Neuronal stem cell (in vitro differentiated cells): ENCODE results near the gene FCHSD2.
A peak's percentile ranks its signal among the peaks of the same experiment; 100 is the strongest.

Experiments
- DNase-seq: peaks from one replicate; pipeline ENCODE4 v3.0.0-alpha.2; 2013; ENCODE audit warnings: low spot score
- H2AFZ ChIP-seq: one replicate; pipeline ENCODE4 v1.6.1; 2013; ENCODE audit warnings: mild to moderate bottlenecking, low read length, inconsistent platforms
- H2AK5ac ChIP-seq: 2 replicates; pipeline ENCODE4 v1.6.1; 2013; ENCODE audit warnings: low read depth, mild to moderate bottlenecking, inconsistent platforms, low read length, moderate library complexity, mixed read lengths
- H2BK120ac ChIP-seq: 2 replicates; pipeline ENCODE4 v1.6.1; 2013; ENCODE audit warnings: low read depth, mild to moderate bottlenecking, inconsistent platforms, low read length, moderate library complexity, mixed read lengths
- H2BK12ac ChIP-seq: one replicate; pipeline ENCODE4 v1.6.1; 2013; ENCODE audit warnings: low read length, inconsistent platforms
- H2BK15ac ChIP-seq: 2 replicates; pipeline ENCODE4 v1.6.1; 2013; ENCODE audit warnings: mild to moderate bottlenecking, low read length, inconsistent platforms, mixed read lengths
- H2BK5ac ChIP-seq: one replicate; pipeline ENCODE4 v1.6.1; 2013; ENCODE audit warnings: inconsistent platforms, mild to moderate bottlenecking, low read length, moderate library complexity
- H3K14ac ChIP-seq: one replicate; pipeline ENCODE4 v1.6.1; 2013; ENCODE audit warnings: low read length, inconsistent platforms
- H3K18ac ChIP-seq: 2 replicates; pipeline ENCODE4 v1.6.1; 2013; ENCODE audit warnings: low read length, inconsistent platforms
- H3K23ac ChIP-seq: 2 replicates; pipeline ENCODE4 v1.6.1; 2013; ENCODE audit warnings: low read depth, mild to moderate bottlenecking, mixed read lengths, low read length, inconsistent platforms; ENCODE audit not compliant: poor library complexity
- H3K27ac ChIP-seq: replicated peaks from 3 replicates; pipeline ENCODE4 v1.5.1; 2013; ENCODE audit warnings: low read length, inconsistent platforms
- H3K27me3 ChIP-seq, 3 experiments: 2 replicates each; pipeline ENCODE4 v1.6.1; 2013; ENCODE audit warnings: low read length in 3 of 3, mild to moderate bottlenecking in 2 of 3, inconsistent platforms in 1 of 3, low read depth in 1 of 3, mixed read lengths in 1 of 3, moderate library complexity in 1 of 3; ENCODE audit not compliant: control insufficient read depth in 3 of 3, insufficient read depth in 3 of 3
- H3K36me3 ChIP-seq, 2 donors: replicated peaks in 1 of 2; 2 replicates each; pipeline ENCODE4 v1.6.1; 2013; ENCODE audit warnings: low read length in 2 of 2; ENCODE audit not compliant: control insufficient read depth in 2 of 2, insufficient read depth in 2 of 2
- H3K4ac ChIP-seq: 2 replicates; pipeline ENCODE4 v1.6.1; 2013; ENCODE audit warnings: inconsistent platforms, mild to moderate bottlenecking, low read length, moderate library complexity
- H3K4me1 ChIP-seq, 2 donors: 1 replicate in 1 of 2; 2 replicates in 1 of 2; pipeline ENCODE4 v1.6.1; 2013; ENCODE audit warnings: low read length in 2 of 2, low read depth in 1 of 2; ENCODE audit not compliant: control insufficient read depth in 2 of 2, insufficient read depth in 1 of 2
- H3K4me2 ChIP-seq: one replicate; pipeline ENCODE4 v1.6.1; 2013; ENCODE audit warnings: mild to moderate bottlenecking, low read length, inconsistent platforms; ENCODE audit not compliant: insufficient read depth, poor library complexity, severe bottlenecking
- H3K4me3 ChIP-seq, 2 donors: 2 replicates each; pipeline ENCODE4 v1.5.1; 2013; ENCODE audit warnings: low read length in 2 of 2, mild to moderate bottlenecking in 2 of 2, inconsistent platforms in 1 of 2, moderate library complexity in 1 of 2
- H3K79me1 ChIP-seq: one replicate; pipeline ENCODE4 v1.6.1; 2013; ENCODE audit warnings: low read depth, mild to moderate bottlenecking, inconsistent platforms, low read length, moderate library complexity
- H3K9ac ChIP-seq: one replicate; pipeline ENCODE4 v1.6.1; 2013; ENCODE audit warnings: mild to moderate bottlenecking, low read depth, low read length, inconsistent platforms; ENCODE audit not compliant: poor library complexity
- H3K9me3 ChIP-seq, 2 donors: replicated peaks in 1 of 2; 2 replicates each; pipeline versions ENCODE3 to v1.6.1; 2013; ENCODE audit warnings: low read length in 2 of 2, mild to moderate bottlenecking in 2 of 2, inconsistent platforms in 1 of 2, low read depth in 1 of 2, mixed read lengths in 1 of 2, moderate library complexity in 1 of 2; ENCODE audit not compliant: control insufficient read depth in 2 of 2, insufficient read depth in 1 of 2
- H4K8ac ChIP-seq: one replicate; pipeline ENCODE4 v1.6.1; 2013; ENCODE audit warnings: low read depth, mild to moderate bottlenecking, inconsistent platforms, low read length, moderate library complexity
- H4K91ac ChIP-seq: one replicate; pipeline ENCODE4 v1.6.1; 2013; ENCODE audit warnings: low read length, low read depth, mild to moderate bottlenecking, inconsistent platforms; ENCODE audit not compliant: poor library complexity
- whole genome bisulfite sequencing, 2 donors: extraction: QIAGEN DNeasy Blood & Tissue Kit; methylation state at CpG; one replicate each; pipeline ENCODE4 v1.1.7; 2013; ENCODE audit warnings: missing lambda C conversion rate in 2 of 2, mixed read lengths in 1 of 2; ENCODE audit not compliant: insufficient read length in 2 of 2, insufficient replicate concordance in 1 of 2; ENCODE audit errors: extremely low coverage in 2 of 2; 5-methylcytosine and 5-hydroxymethylcytosine counted together

The FCHSD2 gene

GRCh38 chr11:73189315-73189714, 47.2 kb upstream of the FCHSD2 start:
- Histone ChIP-seq H4K91ac (no peak overlapping the region), H3K23ac (no peak overlapping the region), H3K4me2 (no peak overlapping the region), H4K8ac (no peak overlapping the region), H3K36me3 (no peaks in the 10 kb centered on the region), H2BK5ac (no peak overlapping the region), H2BK15ac (no peak overlapping the region), H3K4me3 (no peak overlapping the region), H3K79me1 (no peaks in the 10 kb centered on the region), H2AFZ (no peak overlapping the region), H3K4ac (no peak overlapping the region), H3K18ac (no peak overlapping the region), H2BK120ac (no peak overlapping the region), H2BK12ac (no peak overlapping the region), H3K4me1 (peaks cover 3 to 9% of the 10 kb centered on the region in 2 donors), H3K9me3 (no peaks in the 10 kb centered on the region), H3K9ac (no peak overlapping the region), H2AK5ac (no peak overlapping the region), H3K27ac (no peak overlapping the region), H3K14ac (no peak overlapping the region), H3K27me3 (peaks cover 0 to 35% (median 0%) of the 10 kb centered on the region in 3 experiments)
- DNase-seq, result no peak
- WGBS, 2 donors, result no CpG with 5 or more reads among the region's 8 CpGs

- H3K36me3 ChIP-seq, result no peaks in the 10 kb centered on the region
- no peak overlapping the region for H2AFZ ChIP-seq
- H2BK120ac ChIP-seq, result no peak overlapping the region
- H3K4me2 ChIP-seq, result no peak overlapping the region
- H4K8ac ChIP-seq, result no peak overlapping the region
- peak overlapping the region; percentile 36 for H3K18ac ChIP-seq
- WGBS, 2 donors, result no CpG with 5 or more reads among the region's 4 CpGs
- peaks cover 3 to 9% of the 10 kb centered on the region in 2 donors for H3K4me1 ChIP-seq
- no peak overlapping the region for H3K4ac ChIP-seq
- H3K9me3 ChIP-seq, result no peaks in the 10 kb centered on the region
- H3K9ac ChIP-seq, result no peak overlapping the region
- H2AK5ac ChIP-seq, result peak overlapping the region; percentile 17
- H3K27me3 ChIP-seq, result peaks cover 0 to 30% (median 0%) of the 10 kb centered on the region in 3 experiments
- H3K14ac ChIP-seq, result no peak overlapping the region
- no peak overlapping the region for H3K27ac ChIP-seq
- no peaks in the 10 kb centered on the region for H3K79me1 ChIP-seq
- H3K4me3 ChIP-seq, result no peak overlapping the region
- H2BK5ac ChIP-seq, result no peak overlapping the region
- no peak overlapping the region for H4K91ac ChIP-seq
- H2BK12ac ChIP-seq, result no peak overlapping the region
- no peak for DNase-seq
- no peak overlapping the region for H3K23ac ChIP-seq
- H2BK15ac ChIP-seq, result no peak overlapping the region
These were observed 46.2 kb upstream of the FCHSD2 start for GRCh38 chr11:73188301-73188700.

- no peak overlapping the region for H3K4ac ChIP-seq
- H2AFZ ChIP-seq, result no peak overlapping the region
- H3K79me1 ChIP-seq, result no peaks in the 10 kb centered on the region
- peak overlapping the region; percentile 31 for H2BK12ac ChIP-seq
- H4K91ac ChIP-seq, result peak overlapping the region; percentile 44
- no peaks in the 10 kb centered on the region for H3K9me3 ChIP-seq
- no peaks in the 10 kb centered on the region for H3K36me3 ChIP-seq
- H3K27ac ChIP-seq, result no peak overlapping the region
- peaks cover 0 to 29% (median 0%) of the 10 kb centered on the region in 3 experiments for H3K27me3 ChIP-seq
- no peak overlapping the region for H4K8ac ChIP-seq
- DNase-seq, result no peak
- H3K4me2 ChIP-seq, result no peak overlapping the region
- H2BK15ac ChIP-seq, result no peak overlapping the region
- peak overlapping the region; percentile 17 for H2AK5ac ChIP-seq
- WGBS, 2 donors, result no CpG with 5 or more reads among the region's 1 CpG
- no peak overlapping the region for H2BK120ac ChIP-seq
- H3K23ac ChIP-seq, result no peak overlapping the region
- no peak overlapping the region for H3K4me3 ChIP-seq
- H2BK5ac ChIP-seq, result no peak overlapping the region
- no peak overlapping the region for H3K9ac ChIP-seq
- H3K14ac ChIP-seq, result no peak overlapping the region
- H3K4me1 ChIP-seq, result peaks cover 3 to 9% of the 10 kb centered on the region in 2 donors
- peak overlapping the region; percentile 40 for H3K18ac ChIP-seq
These were observed 45.7 kb upstream of the FCHSD2 start for GRCh38 chr11:73187854-73188253.

- Histone ChIP-seq H3K4ac (no peak overlapping the region), H3K27me3 (peaks cover 0 to 29% (median 0%) of the 10 kb centered on the region in 3 experiments), H3K36me3 (no peaks in the 10 kb centered on the region), H3K9me3 (no peaks in the 10 kb centered on the region), H3K14ac (peak overlapping the region; percentile 31), H3K4me1 (peaks cover 3 to 9% of the 10 kb centered on the region in 2 donors), H2AK5ac (no peak overlapping the region), H3K79me1 (no peaks in the 10 kb centered on the region), H2BK5ac (no peak overlapping the region), H3K4me2 (no peak overlapping the region), H3K23ac (peak overlapping the region; percentile 38), H2AFZ (no peak overlapping the region), H2BK15ac (peak overlapping the region; percentile 93), H3K27ac (no peak overlapping the region), H3K9ac (no peak overlapping the region), H3K4me3 (no peak overlapping the region), H4K91ac (no peak overlapping the region), H4K8ac (no peak overlapping the region), H3K18ac (no peak overlapping the region), H2BK120ac (no peak overlapping the region), H2BK12ac (no peak overlapping the region)
- DNase-seq, result no peak
- WGBS, 2 donors, result no CpG with 5 or more reads among the region's 4 CpGs
These were observed 44.8 kb upstream of the FCHSD2 start for GRCh38 chr11:73186886-73187285.
